ENCODE data around the gene OR1I1.

The OR1I1 gene

GRCh38 chr19:15108145-15108844 is 26.3 kb downstream of the OR1I1 start:
- DNase-seq, result no peak
- TF ChIP-seq GATA1 (IDR thresholded peaks at IDR 0.05; ENCODE audit: low read depth, low read length) (no peak), POLR2A (IDR thresholded peaks at IDR 0.05; ENCODE audit: low read length) (no peak)

DNA sequence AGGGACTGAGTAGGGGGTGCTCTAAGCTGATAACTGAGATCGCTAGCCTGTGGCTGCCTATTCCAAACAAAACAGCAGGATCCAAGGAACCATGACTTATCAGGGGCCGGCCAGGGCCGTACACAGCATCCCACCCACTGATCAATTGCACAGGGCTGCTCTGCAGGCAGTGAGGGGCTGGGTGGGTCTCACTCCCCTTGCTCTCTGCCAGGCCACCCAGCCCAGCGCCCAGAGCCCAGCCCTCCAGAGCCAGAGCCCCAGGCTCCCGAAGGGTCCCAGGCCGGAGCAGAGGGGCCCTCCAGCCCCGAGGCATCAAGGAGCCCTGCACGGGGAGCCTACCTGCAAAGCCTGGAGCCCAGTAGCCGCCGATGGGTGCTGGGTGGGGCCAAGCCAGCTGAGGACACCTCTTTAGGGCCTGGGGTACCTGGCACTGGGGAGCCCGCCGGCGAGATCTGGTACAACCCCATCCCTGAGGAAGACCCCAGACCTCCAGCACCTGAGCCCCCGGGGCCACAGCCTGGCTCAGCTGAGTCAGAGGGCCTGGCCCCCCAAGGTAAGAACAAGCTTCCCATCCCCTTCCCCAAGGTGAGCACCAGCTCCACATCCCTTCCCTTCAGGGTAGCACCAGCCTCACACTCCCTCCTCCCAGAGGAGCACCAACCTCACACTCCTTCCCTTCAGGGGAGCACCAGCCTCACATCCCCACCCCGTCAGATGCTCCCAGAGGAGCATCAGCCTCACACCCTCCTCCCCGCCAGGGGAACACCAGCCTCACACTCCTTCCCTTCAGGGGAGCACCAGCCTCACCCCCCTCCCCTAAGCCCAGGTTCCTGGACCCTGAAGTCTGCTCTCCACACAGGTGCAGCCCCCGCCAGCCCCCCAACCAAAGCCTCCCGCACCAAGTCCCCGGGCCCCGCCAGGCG is 27.1 kb downstream of the OR1I1 start:
- DNase-seq, result no peak
- no peak for TF ChIP-seq GATA1 (IDR thresholded peaks at IDR 0.05; ENCODE audit: low read depth, low read length)
- TF ChIP-seq POLR2A (IDR thresholded peaks at IDR 0.05; ENCODE audit: low read length), result no peak

DNA sequence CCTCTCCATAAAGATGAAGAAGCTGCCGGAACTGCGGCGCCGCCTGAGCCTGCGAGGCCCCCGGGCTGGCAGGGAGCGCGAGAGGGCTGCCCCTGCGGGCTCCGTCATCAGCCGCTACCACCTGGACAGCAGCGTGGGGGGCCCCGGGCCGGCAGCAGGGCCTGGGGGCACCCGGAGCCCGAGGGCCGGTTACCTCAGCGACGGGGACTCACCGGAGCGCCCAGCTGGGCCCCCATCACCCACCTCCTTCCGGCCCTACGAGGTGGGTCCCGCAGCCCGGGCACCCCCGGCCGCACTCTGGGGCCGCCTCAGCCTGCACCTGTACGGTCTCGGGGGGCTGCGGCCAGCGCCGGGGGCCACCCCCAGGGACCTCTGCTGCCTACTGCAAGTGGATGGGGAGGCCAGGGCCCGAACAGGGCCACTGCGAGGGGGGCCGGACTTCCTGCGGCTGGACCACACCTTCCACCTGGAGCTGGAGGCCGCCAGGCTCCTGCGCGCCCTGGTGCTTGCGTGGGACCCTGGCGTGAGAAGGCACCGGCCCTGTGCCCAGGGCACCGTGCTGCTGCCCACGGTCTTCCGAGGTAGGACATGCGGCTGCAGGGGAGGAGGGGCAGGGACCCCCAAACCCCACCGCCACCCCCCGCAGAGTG is 27.9 kb downstream of the OR1I1 start:
- no peak for DNase-seq
- no peak for TF ChIP-seq GATA1 (IDR thresholded peaks at IDR 0.05; ENCODE audit: low read depth, low read length)
- no peak for TF ChIP-seq POLR2A (IDR thresholded peaks at IDR 0.05; ENCODE audit: low read length)

DNA sequence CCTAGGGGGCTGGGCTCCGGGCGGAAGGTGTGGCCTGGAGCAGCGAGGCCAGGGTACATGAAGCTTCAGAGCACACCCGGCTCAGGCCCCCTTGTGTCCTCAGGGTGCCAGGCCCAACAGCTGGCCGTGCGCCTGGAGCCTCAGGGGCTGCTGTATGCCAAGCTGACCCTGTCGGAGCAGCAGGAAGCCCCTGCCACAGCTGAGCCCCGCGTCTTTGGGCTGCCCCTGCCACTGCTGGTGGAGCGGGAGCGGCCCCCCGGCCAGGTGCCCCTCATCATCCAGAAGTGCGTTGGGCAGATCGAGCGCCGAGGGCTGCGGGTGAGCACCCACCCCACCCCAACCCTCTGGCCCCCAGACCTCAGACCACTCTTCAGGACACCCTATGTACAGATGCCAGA is 28.4 kb downstream of the OR1I1 start:
- DNase-seq, result no peak
- TF ChIP-seq GATA1 (IDR thresholded peaks at IDR 0.05; ENCODE audit: low read depth, low read length), result no peak
- TF ChIP-seq POLR2A (IDR thresholded peaks at IDR 0.05; ENCODE audit: low read length), result no peak

- TF ChIP-seq GATA1 (IDR thresholded peaks at IDR 0.05; ENCODE audit: low read depth, low read length), result no peak
- TF ChIP-seq POLR2A (IDR thresholded peaks at IDR 0.05; ENCODE audit: low read length), result no peak
- DNase-seq, result no peak
Observed at GRCh38 chr19:15111758-15112157, 29.7 kb downstream of the OR1I1 start.

- DNase-seq, result no peak
- TF ChIP-seq GATA1 (IDR thresholded peaks at IDR 0.05; ENCODE audit: low read depth, low read length) (no peak), POLR2A (IDR thresholded peaks at IDR 0.05; ENCODE audit: low read length) (no peak)
Observed at GRCh38 chr19:15112385-15112784, 30.4 kb downstream of the OR1I1 start.

DNA sequence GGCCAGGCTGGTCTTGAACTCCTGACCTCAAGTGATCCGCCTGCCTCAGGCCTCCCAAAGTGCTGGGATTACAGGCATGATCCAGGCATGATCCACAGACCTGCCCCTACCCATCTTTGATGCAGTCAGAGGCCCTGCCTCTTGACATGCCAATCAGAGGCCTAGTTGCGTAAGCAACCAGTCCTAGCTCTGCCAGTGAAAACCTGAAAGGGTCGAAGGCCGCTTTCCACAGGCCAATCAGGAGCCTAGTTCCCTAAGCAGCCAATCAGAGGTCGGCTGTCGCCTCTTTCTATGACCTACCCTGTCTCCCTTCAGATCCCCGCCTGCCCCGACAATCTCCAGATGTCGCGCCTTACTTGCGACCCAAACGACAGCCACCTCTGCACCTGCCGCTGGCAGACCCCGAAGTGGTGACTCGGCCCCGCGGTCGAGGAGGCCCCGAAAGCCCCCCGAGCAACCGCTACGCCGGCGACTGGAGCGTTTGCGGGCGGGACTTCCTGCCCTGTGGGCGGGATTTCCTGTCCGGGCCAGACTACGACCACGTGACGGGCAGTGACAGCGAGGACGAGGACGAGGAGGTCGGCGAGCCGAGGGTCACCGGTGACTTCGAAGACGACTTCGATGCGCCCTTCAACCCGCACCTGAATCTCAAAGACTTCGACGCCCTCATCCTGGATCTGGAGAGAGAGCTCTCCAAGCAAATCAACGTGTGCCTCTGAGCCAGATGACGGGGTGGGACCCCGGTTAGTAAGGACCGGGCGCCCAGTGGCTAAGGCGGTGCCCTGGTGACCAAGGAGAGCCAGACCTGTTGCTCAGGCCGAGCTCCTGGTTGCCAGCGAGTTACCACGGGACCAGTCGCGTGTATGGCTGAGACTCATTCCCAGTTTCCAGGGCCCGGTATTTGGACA is 31.5 kb downstream of the OR1I1 start:
- no peak for DNase-seq
- no peak for TF ChIP-seq POLR2A (IDR thresholded peaks at IDR 0.05; ENCODE audit: low read length)
- TF ChIP-seq GATA1 (IDR thresholded peaks at IDR 0.05; ENCODE audit: low read depth, low read length), result no peak

DNA sequence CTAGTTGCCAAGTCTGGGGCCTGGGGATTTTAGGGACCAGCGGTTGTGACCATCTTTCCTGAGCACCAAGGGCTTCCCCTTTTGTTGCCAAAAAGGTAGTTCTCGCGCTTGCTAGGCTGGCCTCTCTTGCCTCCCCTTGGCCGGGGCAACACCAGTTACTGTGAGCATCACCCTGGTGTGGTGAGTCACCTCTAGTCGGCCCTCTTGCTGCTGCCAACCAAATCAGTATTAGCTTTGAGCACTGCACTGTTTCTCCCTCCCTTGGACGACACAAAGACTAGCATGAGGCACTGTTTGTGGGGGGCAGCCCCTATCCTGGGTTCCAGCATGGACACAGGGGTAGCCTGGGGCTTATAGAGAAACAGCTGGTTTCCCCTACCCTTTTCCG is 32.1 kb downstream of the OR1I1 start:
- no peak for DNase-seq
- TF ChIP-seq GATA1 (IDR thresholded peaks at IDR 0.05; ENCODE audit: low read depth, low read length), result no peak
- no peak for TF ChIP-seq POLR2A (IDR thresholded peaks at IDR 0.05; ENCODE audit: low read length)

GRCh38 chr19:15115080-15115479 is 33.1 kb downstream of the OR1I1 start:
- DNase-seq, result no peak
- TF ChIP-seq GATA1 (IDR thresholded peaks at IDR 0.05; ENCODE audit: low read depth, low read length), result no peak
- TF ChIP-seq POLR2A (IDR thresholded peaks at IDR 0.05; ENCODE audit: low read length), result no peak

- TF ChIP-seq GATA1 (IDR thresholded peaks at IDR 0.05; ENCODE audit: low read depth, low read length) (no peak), POLR2A (IDR thresholded peaks at IDR 0.05; ENCODE audit: low read length) (no peak)
- DNase-seq, result no peak
Observed at GRCh38 chr19:15115762-15116615, 34.0 kb downstream of the OR1I1 start.

DNA sequence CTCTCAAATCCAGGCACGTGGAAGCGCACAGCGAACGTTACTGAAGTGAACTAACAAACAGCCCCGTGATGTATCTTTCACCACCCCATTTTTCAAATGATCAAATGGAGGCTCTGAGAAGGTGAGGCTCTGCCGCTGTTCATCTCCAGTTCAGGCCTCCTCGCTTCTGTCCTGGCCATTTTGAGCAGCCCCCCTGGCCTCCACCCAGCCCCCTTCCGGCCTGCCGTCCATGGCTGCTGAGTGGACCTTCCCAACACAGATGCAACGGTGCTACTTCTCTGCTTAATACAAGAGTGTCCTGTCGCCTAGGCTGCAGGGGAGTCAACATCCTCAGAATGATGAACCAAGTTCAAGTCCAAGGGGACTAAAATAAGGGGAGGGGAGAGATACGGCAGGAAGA is 34.8 kb downstream of the OR1I1 start:
- DNase-seq, result no peak
- TF ChIP-seq POLR2A (IDR thresholded peaks at IDR 0.05; ENCODE audit: low read length) (no peak), GATA1 (IDR thresholded peaks at IDR 0.05; ENCODE audit: low read depth, low read length) (no peak)

- TF ChIP-seq GATA1 (IDR thresholded peaks at IDR 0.05; ENCODE audit: low read depth, low read length) (no peak), POLR2A (IDR thresholded peaks at IDR 0.05; ENCODE audit: low read length) (no peak)
- DNase-seq, result no peak
Observed at GRCh38 chr19:15118248-15118647, 36.2 kb downstream of the OR1I1 start.

Data from erythroblast (primary cell).